Hepatic stellate cell (primary cell): ENCODE results near the gene PTPRS.
"Not testable (repeated sequence)": the region's sequence is repeated elsewhere in the genome, so short reads cannot be mapped to it uniquely, and the experiment has no call there.

Source experiments
- DNase-seq: peaks from one replicate; pipeline ENCODE4 v3.0.0; 2011; ENCODE audit warnings: low spot score

The PTPRS gene

DNA sequence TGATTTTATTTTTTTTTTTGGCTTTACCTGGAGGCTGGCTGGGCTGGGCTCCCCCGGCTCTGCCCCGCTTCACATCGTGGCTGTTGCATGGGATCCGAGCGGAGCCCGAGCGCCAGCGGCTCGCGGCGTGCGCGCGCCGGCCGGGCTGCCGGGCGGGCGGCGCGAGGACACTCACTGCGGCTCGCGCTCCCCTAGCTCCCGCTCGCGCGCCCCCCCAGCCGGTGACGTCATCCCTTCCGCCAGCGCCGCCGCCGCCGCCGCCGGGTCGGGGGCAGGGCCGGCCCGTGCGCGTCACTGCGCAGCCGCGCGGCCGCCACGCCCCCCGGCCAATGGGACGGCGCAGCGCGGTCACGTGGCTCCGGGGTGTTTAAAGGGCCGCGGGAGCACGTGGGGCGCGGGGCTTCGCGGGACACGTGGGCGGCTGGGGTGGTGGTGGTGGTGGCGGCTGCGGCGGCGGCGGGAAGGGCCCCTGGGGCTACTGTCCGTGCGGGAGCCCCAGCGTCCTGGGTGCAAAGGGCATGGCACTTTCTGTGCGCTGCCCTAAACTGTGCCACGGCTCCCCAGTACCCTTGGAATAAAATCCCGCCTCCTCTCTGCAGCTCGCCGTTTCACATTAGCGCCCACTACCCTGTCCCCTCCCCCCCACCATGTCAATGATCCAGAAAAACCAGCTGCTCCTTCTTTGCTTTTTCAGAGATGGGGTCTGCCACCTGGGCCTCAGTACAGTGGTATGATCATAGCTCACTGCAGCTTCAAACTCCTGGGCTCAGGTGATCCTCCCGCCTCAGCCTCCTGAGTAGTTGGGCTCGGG lies at the start of gene PTPRS:
PTPRS (minus strand) TSS at position 176 of the 811 bp plus-strand sequence. CDS start 54,672 bp downstream, outside the sequence.
- DNase-seq = peak; percentile 93

- DNase-seq = no peak
Measured at GRCh38 chr19:5389353-5389752, 48.7 kb upstream of the PTPRS start.

- DNase-seq = no peak
Measured at GRCh38 chr19:5387472-5387871, 46.9 kb upstream of the PTPRS start.

GRCh38 chr19:5386841-5387240 lies 46.2 kb upstream of the PTPRS start:
- DNase-seq = no peak

- DNase-seq = not testable (repeated sequence)
Measured at GRCh38 chr19:5381197-5381596, 40.6 kb upstream of the PTPRS start.

GRCh38 chr19:5380215-5380919 lies 39.8 kb upstream of the PTPRS start:
- no peak for DNase-seq

DNA sequence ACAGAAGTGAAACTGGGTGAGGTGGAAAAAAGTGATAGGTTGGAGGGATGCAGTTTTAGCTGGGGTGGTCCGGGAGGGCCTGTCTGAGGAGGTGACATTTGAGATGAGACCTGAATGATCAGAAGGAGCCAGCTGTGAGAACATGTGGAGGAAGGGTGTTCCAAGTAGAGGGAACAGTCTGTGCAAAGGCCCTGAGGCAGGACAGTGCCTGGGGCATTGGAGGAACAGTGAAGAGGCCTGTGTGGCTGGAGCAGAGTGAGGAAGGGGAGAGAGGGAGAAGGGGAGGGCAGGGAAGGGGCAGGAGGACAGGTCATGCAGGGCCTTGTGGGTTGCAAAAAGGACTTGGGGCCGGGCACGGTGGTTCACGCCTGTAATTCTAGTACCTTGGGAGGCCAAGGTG lies 36.3 kb upstream of the PTPRS start:
- DNase-seq = no peak

GRCh38 chr19:5372572-5373200 lies 32.1 kb upstream of the PTPRS start:
- no peak for DNase-seq

- DNase-seq = peak; percentile 43
Measured at GRCh38 chr19:5369962-5370367, 29.4 kb upstream of the PTPRS start.

- no peak for DNase-seq
Measured at GRCh38 chr19:5369304-5369703, 28.7 kb upstream of the PTPRS start.

GRCh38 chr19:5367530-5368133 lies 27.0 kb upstream of the PTPRS start:
- no peak for DNase-seq

DNA sequence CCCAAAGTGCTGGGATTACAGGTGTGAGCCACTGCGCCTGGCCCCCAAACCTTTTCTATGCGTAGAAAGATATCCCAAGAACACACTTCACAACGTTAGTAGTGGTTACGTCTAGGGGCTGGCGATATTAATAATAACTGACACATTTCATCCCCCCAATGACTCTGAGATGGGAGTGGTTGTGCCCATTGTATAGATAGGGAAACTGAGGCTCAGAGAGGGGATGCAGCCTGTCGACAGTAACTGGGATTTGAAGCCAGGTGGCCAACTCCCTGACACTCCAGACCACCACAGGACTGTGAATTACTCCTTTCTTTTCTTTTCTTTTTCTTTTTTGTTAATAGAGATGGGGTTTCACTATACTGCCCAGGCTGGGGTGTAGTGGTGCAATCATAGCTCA lies 25.3 kb upstream of the PTPRS start:
- no peak for DNase-seq

GRCh38 chr19:5364674-5365073 lies 24.1 kb upstream of the PTPRS start:
- no peak for DNase-seq

GRCh38 chr19:5361839-5362238 lies 21.2 kb upstream of the PTPRS start:
- DNase-seq = not testable (repeated sequence)

DNA sequence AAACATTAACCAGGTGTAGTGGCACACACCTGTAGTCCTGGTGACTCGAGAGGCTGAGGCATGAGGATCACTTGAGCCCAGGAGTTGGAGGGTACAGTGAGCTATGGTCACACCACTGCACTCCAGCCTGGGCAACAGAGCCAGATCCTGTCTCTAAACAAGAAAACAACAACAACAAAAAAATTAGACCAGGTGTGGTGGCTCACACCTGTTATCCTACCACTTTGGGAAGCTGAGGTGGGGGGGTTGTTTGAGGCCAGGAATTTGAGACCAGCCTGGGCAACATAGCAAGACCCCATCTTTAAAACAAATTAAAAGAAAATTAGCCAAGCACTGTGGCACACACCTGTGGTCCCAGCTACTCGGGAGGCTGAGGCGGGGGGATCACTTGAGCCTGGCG lies 20.8 kb upstream of the PTPRS start:
- no peak for DNase-seq

GRCh38 chr19:5360003-5360780 lies 19.6 kb upstream of the PTPRS start:
- DNase-seq = no peak

GRCh38 chr19:5358173-5358800 lies 17.7 kb upstream of the PTPRS start:
- DNase-seq = no peak

- no peak for DNase-seq
Measured at GRCh38 chr19:5357584-5357983, 17.0 kb upstream of the PTPRS start.

DNA sequence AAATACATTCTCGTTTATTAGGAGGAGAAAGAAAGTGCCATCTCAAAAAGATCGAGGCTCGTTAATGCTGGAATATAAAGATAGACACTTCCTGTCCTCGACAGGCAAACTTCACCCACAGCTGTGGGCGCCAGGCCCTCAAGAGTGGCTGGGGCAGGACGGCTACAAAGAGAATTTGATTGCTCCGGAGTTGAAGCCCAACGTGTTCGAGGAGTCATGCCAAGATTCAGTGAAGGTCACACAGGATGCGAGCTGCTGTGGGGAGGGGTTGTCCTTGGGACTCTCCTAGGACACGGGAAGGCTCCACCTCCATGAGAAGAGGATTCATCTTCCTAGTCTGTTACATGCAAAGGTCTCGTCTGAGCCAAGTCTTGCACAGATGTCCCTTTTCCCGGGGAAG lies 16.3 kb upstream of the PTPRS start:
- no peak for DNase-seq

DNA sequence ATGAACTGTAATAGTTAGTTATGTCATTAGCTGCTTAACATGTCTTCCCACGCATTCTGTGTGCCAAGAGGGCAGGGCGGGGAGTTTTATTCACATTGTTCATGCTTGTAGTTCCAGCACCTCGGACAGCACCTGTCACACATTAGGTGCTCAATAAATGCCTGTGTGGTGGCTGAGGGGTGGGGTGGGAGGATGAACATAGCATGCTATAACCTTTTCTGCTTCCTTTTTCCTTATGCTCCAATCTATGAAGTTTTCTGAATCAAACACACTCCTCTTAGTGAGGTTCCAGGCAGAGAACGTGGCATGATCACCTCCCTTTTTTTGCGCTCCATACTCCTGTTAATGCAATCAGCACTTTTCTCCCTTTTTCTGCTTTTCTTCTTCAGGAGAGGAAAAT lies 15.8 kb upstream of the PTPRS start:
- DNase-seq = no peak

DNA sequence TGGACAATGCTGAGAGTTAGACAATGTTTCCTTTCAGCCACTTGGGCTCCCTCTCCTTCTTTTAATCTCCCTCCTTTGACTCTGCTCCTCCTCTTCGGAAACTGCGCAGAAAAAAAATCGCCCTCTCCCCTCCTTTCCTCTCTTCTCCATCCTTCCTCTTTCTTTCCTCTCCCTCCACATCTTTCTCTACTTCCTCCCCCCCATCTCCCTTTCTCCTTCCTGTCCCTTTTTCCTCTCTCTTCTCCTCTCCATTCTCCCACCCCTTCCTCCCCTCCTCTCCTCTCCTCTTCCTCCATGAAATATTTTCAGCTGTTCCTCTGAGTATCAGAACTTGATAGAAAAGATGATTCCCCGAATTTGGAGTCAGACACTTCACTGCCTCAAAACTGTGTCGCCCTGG lies 15.1 kb upstream of the PTPRS start:
- DNase-seq = no peak
